Parathyroid adenoma (tissue), 2 donors: ENCODE data around the gene NFATC2.

Experiments
- H2AFZ ChIP-seq: fragments of 300-600 bp; sonication (generic); one replicate; pipeline ENCODE4 v1.7.0; 2017; ENCODE audit warnings: antibody characterized with exemption, mild to moderate bottlenecking
- H3K27ac ChIP-seq: fragments of 300-600 bp; sonication (generic); one replicate; pipeline ENCODE4 v1.7.0; 2017
- H3K27me3 ChIP-seq: fragments of 300-600 bp; sonication (generic); one replicate; pipeline ENCODE4 v1.7.0; 2017; ENCODE audit warnings: low read length; ENCODE audit not compliant: control insufficient read depth, insufficient read depth
- H3K36me3 ChIP-seq: fragments of 300-600 bp; sonication (generic); one replicate; pipeline ENCODE4 v1.7.0; 2017; ENCODE audit warnings: low read length; ENCODE audit not compliant: control insufficient read depth, insufficient read depth
- H3K4me1 ChIP-seq: fragments of 300-600 bp; sonication (generic); one replicate; pipeline ENCODE4 v1.7.0; 2017; ENCODE audit warnings: control low read depth
- H3K4me2 ChIP-seq: fragments of 300-600 bp; sonication (generic); one replicate; pipeline ENCODE4 v1.7.0; 2017; ENCODE audit warnings: low read length
- H3K4me3 ChIP-seq: fragments of 300-600 bp; sonication (generic); one replicate; pipeline ENCODE4 v1.7.0; 2017; ENCODE audit warnings: low read depth, low read length
- H3K79me2 ChIP-seq: fragments of 300-600 bp; sonication (generic); one replicate; pipeline ENCODE4 v1.7.0; 2017; ENCODE audit warnings: control low read depth
- H3K9ac ChIP-seq: fragments of 300-600 bp; sonication (generic); one replicate; pipeline ENCODE4 v1.7.0; 2017; ENCODE audit warnings: mild to moderate bottlenecking
- H3K9me3 ChIP-seq: fragments of 300-600 bp; sonication (generic); one replicate; pipeline ENCODE4 v1.7.0; 2017; ENCODE audit warnings: low read length; ENCODE audit not compliant: control insufficient read depth
- CTCF ChIP-seq: fragments of 300-600 bp; sonication (generic); IDR thresholded peaks from one replicate; pipeline ENCODE4 v1.7.0; 2017; ENCODE audit warnings: antibody characterized with exemption, mild to moderate bottlenecking
- donor health status: primary hyperparathyroidism.

NFATC2 gene

GRCh38 chr20:51523276-51524013 is 19.1 kb downstream of the NFATC2 start:
- H2AFZ ChIP-seq, result no peak overlapping the region
- no peaks in the 10 kb centered on the region for H3K27me3 ChIP-seq
- no peak overlapping the region for H3K4me3 ChIP-seq
- no peak overlapping the region for H3K27ac ChIP-seq
- no peaks in the 10 kb centered on the region for H3K4me1 ChIP-seq
- H3K9ac ChIP-seq, result no peak overlapping the region
- H3K4me2 ChIP-seq, result no peak overlapping the region
- H3K79me2 ChIP-seq, result no peaks in the 10 kb centered on the region
- no peaks in the 10 kb centered on the region for H3K9me3 ChIP-seq
- no peaks in the 10 kb centered on the region for H3K36me3 ChIP-seq
- no peak for TF ChIP-seq CTCF

- no peak overlapping the region for H3K27ac ChIP-seq
- no peaks in the 10 kb centered on the region for H3K9me3 ChIP-seq
- no peaks in the 10 kb centered on the region for H3K36me3 ChIP-seq
- no peak overlapping the region for H3K4me2 ChIP-seq
- no peaks in the 10 kb centered on the region for H3K27me3 ChIP-seq
- H3K9ac ChIP-seq, result no peak overlapping the region
- H2AFZ ChIP-seq, result no peak overlapping the region
- TF ChIP-seq CTCF, result no peak
- H3K79me2 ChIP-seq, result no peaks in the 10 kb centered on the region
- no peak overlapping the region for H3K4me3 ChIP-seq
- no peaks in the 10 kb centered on the region for H3K4me1 ChIP-seq
Measured at GRCh38 chr20:51522207-51522606, 20.3 kb downstream of the NFATC2 start.

DNA sequence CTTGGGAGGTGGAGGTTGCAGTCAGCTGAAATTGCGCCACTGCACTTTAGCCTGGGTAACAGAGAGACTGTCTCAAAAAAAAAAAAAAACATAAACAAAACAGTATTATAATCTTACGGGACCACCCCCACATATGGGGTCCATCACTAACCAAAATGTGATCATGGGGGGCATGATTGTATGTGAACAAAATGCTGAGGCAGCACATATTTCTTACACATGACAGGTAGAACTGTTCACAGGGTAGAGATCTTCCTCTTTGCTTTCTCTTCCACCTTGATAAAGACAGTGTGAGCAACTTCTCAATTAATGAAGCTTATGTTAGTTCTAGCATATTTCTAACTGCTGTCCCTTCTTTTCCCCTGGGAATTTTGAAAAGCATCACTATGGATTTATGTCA is 24.7 kb downstream of the NFATC2 start:
- Histone ChIP-seq H3K27ac (no peak overlapping the region), H3K9me3 (no peaks in the 10 kb centered on the region), H3K79me2 (no peaks in the 10 kb centered on the region), H3K9ac (no peak overlapping the region), H3K4me1 (peaks cover 7% of the 10 kb centered on the region), H3K27me3 (no peaks in the 10 kb centered on the region), H3K4me3 (no peak overlapping the region), H3K4me2 (no peak overlapping the region), H2AFZ (no peak overlapping the region), H3K36me3 (no peaks in the 10 kb centered on the region)
- TF ChIP-seq CTCF, result no peak

DNA sequence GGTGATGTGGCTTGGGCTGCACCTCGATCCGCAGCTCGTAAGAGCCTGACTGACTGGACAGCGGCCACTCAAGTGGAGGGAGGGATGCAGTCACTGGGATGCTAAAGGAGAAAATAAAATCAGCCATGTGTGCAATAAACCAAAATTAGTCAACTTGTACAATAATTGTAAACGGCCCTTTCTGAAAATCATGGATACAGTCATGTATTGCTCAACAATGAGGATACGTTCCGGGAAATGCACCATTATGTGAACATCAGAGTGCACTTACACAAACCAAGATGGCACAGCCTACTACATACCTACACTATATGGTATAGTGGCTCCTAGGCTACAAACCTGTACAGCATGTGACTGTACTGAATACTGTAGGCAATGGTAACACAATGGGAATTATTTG is 25.7 kb downstream of the NFATC2 start:
- Histone ChIP-seq H3K4me3 (no peak overlapping the region), H3K9ac (no peak overlapping the region), H3K4me2 (no peak overlapping the region), H3K9me3 (no peaks in the 10 kb centered on the region), H3K27ac (no peak overlapping the region), H3K36me3 (no peaks in the 10 kb centered on the region), H3K4me1 (peaks cover 9% of the 10 kb centered on the region), H3K79me2 (no peaks in the 10 kb centered on the region), H2AFZ (no peak overlapping the region), H3K27me3 (no peaks in the 10 kb centered on the region)
- no peak for TF ChIP-seq CTCF

DNA sequence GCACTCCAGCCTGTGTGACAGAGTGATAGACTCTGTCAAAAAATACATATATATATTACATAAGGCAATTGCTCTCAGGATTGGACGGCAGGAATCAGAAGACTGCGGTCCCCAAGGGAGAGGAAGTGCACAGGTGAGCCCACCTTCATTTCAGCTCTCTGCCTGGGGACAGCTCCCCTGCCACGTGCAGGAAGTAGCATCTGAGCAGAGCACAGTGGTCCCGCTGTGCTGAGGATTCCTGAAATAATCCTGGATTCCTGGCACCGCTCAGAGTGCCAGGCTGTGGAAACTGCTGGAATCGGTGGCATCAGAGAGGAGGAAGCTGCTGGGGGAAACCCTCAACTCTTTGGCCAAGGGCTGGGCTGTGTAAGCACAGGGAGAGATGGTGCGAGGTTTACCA is 27.7 kb downstream of the NFATC2 start:
- no peak overlapping the region for H3K4me3 ChIP-seq
- no peak overlapping the region for H2AFZ ChIP-seq
- H3K36me3 ChIP-seq, result no peaks in the 10 kb centered on the region
- no peaks in the 10 kb centered on the region for H3K79me2 ChIP-seq
- no peak overlapping the region for H3K9ac ChIP-seq
- H3K27ac ChIP-seq, result no peak overlapping the region
- no peak for TF ChIP-seq CTCF
- no peaks in the 10 kb centered on the region for H3K9me3 ChIP-seq
- H3K4me2 ChIP-seq, result no peak overlapping the region
- no peaks in the 10 kb centered on the region for H3K27me3 ChIP-seq
- peaks cover 9% of the 10 kb centered on the region for H3K4me1 ChIP-seq
